Measurements from ENCODE around the gene IGHMBP2.

- TF ChIP-seq CTCF (conservative IDR thresholded peaks at IDR 0.05; ENCODE audit: low read depth in 2 of 2) = no peak
- TF ChIP-seq, protein P1, sequence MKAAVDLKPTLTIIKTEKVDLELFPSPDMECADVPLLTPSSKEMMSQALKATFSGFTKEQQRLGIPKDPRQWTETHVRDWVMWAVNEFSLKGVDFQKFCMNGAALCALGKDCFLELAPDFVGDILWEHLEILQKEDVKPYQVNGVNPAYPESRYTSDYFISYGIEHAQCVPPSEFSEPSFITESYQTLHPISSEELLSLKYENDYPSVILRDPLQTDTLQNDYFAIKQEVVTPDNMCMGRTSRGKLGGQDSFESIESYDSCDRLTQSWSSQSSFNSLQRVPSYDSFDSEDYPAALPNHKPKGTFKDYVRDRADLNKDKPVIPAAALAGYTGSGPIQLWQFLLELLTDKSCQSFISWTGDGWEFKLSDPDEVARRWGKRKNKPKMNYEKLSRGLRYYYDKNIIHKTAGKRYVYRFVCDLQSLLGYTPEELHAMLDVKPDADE (IDR thresholded peaks at IDR 0.05) = no peak
- TF ChIP-seq NANOG (IDR thresholded peaks at IDR 0.05; ENCODE audit: borderline replicate concordance) = no peak
- TF ChIP-seq EZH2phosphoT487 (IDR thresholded peaks at IDR 0.05; ENCODE audit: unreplicated experiment) = no peak
- no peak for TF ChIP-seq ZNF114 (CRISPR knock-in tag; IDR thresholded peaks at IDR 0.05)
Observed at GRCh38 chr11:68900835-68901381, 2.8 kb upstream of the IGHMBP2 start.
